Activated CD4-positive, alpha-beta T cell treated with anti-CD3 and anti-CD28 coated beads for 4 hours (primary cell): ENCODE data around the gene ZBTB7A.
A peak's percentile ranks its signal among the peaks of the same experiment; 100 is the strongest.

ENCODE experiments used
- DNase-seq, 2 donors: peaks; one replicate each; pipeline ENCODE4 v3.0.0-alpha.2; 2020

Gene ZBTB7A

GRCh38 chr19:4066682-4067395, at the start of gene ZBTB7A:
ZBTB7A (minus strand) TSS chr19:4066899; CDS start chr19:4055232, 11,667 bp downstream.
- DNase-seq: peak; percentile 74 to 83

- DNase-seq: no peak
These were observed 49.2 kb upstream of the ZBTB7A start for GRCh38 chr19:4115818-4116385.

- peak; percentile 24 to 44 for DNase-seq
These were observed 48.5 kb upstream of the ZBTB7A start for GRCh38 chr19:4115050-4115817.

DNA sequence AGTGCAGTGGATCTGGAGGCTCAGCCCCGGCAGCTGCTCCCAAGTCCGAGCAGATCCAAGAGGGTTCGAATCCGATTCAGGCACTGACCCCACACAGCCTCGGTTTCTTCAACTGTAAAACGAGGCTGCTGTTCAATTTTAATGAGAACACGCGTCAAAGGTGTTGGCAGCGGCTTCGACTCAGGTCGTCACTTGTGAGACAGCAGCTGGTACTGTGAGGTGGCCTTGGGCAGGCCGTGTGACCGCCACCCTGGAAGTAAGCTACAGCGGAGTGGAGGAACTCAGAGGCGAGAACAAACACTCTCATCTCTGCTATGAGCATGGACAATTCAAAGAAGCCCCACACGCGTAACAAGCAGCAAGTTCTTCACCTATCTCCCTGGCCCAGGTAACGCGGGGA, 47.5 kb upstream of the ZBTB7A start:
- DNase-seq: no peak

DNA sequence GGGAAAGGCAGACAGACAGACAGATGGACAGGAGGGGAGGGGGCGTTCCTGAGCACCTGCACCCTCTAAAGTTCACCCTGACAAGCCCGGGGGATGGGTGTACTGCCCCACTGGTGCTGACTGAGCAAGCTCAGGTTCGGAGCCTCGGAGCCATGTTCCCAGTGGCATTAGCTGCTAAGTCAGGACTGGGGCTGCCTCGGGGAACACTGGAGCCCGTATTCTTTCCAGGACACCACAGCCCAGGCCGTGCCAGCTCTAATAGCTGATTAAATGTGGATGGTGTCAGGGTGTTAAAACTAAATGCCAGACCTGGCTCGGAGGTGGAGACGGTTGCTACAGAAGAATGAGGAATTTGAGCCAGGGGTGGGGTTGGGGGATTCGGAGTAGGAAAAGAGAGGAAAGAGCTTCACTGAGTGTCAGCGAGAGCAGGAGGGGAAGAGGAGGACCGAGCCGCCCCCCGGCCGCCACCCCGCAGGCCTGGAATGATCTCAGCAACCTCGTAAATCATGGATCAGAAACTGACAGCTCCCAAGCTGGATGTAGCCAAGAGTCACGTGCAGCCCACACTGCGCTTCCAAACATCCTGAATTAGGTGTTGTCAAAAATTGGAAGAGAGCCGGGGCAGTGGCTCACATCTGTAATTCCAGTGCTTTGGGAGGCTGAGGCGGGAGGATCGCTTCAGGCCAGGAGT, 46.8 kb upstream of the ZBTB7A start:
- DNase-seq: no peak

GRCh38 chr19:4112367-4112766, 45.7 kb upstream of the ZBTB7A start:
- no peak for DNase-seq

GRCh38 chr19:4109626-4109945, 42.9 kb upstream of the ZBTB7A start:
- DNase-seq: no peak

DNA sequence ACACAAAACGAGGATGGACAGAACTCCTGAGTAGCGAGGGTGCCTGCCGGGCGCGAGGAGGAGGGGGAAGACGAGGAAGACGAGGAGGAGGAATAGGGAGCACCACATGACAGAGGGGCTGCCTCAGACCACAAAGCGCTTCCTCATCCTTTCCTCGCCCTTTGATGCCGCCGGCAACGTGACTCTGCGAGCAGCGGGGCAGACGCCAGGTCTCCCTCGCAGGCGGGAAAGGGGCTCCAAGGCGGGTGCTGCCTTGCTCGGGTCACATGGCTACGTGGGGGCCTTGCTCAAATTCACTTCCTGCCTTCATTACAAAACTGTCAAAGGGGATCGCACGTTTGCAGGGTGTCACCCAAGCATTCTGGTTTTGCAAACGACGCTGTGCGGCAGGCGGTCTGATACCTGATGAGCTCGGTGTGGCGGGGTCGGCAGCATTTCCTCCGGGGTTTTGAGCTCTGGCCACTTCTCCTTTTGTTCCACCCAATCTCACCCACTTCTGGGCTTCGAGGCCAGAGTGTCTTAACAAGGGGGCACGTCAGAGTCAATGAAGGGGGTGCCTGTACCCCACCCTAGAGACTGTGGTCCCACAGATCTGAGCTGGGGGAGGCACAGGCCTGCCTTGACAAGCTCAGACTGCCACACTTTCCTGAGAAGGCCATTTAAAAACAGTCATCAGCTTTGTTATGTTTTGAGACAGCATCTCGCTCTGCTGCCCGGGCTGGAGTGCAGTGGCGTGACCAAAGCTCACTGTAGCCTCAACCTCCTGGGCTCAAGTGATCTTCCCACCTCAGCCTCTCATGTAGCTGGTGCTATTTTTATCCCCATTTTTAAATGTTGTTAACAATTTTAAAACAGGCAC, 42.3 kb upstream of the ZBTB7A start:
- peak; percentile 59 for DNase-seq

DNA sequence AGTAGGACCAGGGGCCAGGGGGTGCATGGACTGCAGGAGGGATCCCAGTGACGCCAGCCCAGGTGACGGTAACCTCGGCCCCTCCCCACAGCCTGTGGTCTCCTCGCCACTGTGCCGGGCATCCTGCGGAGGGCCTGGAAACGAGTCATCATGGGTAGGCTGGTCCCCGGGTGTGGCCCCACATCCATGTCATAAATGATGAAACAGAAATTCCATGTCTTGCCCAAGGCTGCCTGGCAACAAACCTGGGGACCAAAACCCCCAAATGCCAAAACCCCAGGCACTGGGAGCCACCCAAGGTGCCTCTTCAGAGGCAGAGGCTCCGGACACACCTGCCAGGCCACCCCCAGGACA, 36.4 kb upstream of the ZBTB7A start:
- no peak for DNase-seq

DNA sequence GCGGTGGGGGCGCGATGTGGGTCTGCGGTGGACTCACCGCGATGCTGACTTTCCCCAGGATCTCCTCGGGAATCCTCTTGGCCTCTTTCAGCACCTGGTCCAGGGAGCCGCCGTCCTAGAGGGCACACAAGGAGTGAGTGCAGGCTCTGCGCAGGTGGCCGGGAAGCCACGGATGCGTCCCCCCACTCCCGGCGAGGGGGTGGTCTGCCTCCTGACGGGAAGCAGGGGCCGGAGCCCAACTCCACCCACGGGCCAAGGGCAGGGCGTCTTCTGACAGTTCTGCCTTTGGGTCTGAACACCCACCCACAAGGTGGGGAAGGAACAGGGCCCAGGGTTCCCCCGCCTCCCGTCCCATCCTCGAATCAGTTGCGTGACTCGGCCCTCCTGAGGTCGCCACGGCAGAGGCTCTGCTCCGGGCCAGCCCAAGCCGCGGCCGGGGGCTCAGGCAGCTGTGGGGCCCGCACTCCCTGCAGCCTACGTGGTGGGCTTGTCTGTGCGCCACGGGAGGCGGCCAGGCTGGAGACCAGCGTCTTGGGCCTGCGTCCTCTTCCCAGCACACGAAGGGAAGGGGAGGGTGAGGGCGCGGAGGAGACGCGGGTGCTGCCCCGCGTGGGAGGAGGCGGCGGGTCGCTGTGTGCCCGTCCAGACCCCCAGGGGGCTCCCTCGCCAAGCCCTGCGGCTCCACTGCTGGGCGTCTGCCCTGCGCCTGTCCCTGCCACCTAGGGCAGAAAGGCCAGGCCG, 35.8 kb upstream of the ZBTB7A start:
- no peak for DNase-seq

GRCh38 chr19:4101496-4101770, 34.7 kb upstream of the ZBTB7A start:
- DNase-seq: no peak

DNA sequence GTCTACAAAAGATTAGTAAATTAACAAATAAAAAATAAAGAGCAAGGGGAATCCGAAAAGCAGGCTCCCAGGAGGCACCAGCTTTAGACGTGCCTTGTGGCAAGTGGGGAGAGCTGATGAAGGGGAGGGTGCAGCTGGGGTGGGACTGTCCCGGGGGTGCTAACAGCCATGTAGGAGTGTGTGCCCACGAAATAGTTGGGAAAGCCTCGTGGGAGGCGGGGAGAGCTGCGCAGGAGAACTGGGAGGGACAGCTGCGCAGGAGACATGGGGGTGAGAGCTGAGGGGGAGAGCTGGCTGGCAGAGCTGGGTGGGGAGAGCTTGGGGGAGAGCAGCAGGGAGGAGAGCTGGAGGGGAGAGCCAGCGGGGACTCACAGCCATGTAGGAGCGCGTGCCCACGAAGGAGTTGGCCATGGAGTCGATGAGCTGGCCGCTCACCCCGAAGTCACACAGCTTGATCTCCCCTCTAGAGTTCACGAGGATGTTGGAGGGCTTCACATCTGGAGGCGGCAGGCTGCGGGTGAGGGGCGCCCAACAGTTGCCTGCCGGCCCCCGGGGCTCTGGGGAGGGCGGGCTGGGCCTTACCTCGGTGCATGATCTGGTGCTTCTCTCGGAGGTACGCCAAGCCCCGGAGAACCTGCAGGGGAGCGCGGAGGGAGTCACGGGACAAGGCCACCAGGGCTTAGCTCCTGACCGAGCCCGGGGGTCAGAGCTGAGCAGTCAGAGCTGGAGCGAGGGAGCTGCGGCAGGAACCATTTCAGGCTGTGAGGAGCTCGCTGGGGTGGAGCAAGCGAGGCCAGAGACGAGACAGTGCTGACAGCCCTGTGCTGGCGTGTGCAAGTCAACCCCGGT, 34.2 kb upstream of the ZBTB7A start:
- DNase-seq: no peak

GRCh38 chr19:4099041-4099764, 32.5 kb upstream of the ZBTB7A start:
- DNase-seq: no peak

DNA sequence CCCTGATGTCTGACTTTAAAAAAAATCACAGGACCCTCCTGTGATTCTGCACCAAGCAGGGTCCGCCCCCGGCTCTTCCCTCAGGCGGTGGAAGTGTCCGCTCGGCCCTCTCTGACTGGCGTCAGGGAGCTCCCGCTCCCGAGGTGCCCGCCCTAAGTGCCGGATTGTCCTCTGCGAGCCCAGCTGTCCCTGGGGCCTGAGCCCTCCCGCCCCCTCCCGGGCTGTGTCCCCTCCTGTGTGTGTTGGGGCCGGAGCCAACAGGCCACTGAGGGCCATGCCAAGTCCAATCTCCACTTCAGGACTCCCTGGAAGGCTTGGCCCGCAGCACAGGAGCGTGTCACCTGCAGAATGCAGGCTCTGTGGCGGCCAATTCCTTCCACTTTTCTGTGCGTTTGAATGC, 31.8 kb upstream of the ZBTB7A start:
- no peak for DNase-seq

DNA sequence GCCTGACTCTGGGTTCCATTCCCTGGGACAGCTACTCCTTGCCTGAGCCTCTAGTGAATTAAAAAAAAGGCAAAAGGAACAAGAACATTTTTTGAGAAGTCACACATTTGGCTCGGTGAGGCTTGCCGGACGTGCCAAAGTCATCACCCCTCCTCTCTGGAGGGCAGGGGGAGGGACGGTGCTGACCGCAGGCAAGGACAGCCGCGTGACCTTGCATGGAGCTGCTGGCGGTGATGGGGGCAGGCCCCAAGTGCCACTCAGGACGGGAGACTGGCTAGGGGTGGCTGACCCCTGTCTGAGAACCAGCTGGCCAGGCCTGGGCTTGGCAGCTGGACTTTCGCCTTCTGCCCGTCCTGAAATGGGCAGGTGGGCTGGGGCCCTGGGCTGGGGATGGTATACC, 30.8 kb upstream of the ZBTB7A start:
- DNase-seq: no peak

DNA sequence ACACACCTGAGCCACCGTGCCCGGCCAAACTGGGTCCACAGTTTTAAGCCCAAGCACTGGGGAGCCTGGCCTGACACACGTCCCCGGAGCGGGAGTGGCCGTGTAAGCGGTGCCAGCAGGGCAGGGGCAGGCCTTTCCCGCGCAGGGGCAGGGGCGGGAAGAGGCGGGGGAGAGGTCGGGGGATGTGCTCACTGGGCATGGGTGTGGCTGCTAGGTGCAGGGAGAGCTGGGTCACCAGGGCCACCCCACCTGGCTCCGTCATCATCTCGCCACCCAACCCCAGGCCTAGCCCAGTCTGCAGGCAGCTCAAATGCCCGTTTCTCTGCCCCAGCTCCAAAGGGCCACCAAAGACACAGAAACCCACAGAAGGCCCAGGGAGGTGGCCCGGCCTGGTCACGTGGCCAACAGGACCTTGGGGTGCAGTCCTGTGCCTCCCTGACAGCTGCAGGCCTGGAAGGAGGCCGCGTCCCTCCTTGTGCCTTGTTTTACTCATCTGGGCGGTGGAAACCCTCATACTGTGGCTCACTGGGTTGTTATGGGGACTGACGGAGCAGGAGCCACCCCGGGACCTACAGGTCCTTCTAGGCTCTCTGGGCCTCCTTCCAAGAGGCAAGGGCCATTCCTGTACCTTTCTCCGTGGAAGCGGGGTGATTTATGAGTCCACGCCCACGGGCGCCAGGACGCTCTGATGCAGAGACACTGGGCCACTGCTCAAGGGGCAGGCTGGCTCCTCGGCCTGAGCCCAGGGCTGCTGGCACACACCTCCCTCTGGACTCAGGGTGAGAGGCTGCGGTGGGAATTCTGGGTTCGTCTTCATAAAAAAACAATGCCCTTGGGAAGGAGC, 29.6 kb upstream of the ZBTB7A start:
- no peak for DNase-seq

DNA sequence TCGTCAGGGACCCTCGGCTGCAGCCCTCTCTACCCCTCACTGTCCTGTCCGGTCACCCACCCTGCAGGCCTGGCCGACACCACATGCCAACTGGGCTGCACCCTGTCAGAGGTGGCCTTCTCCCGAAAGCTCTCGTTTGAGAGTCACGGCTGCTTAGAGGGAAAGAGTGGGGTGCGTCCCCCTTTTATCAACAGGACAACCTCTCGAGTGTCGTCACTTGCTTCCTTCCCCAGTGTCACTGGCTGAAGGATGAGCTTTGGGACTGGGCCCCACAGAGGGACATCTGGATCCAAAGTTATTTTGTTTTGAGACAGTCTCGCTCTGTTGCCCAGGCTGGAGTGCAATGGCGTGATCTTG, 28.8 kb upstream of the ZBTB7A start:
- no peak for DNase-seq

- DNase-seq: no peak
These were observed 28.2 kb upstream of the ZBTB7A start for GRCh38 chr19:4094761-4095487.

DNA sequence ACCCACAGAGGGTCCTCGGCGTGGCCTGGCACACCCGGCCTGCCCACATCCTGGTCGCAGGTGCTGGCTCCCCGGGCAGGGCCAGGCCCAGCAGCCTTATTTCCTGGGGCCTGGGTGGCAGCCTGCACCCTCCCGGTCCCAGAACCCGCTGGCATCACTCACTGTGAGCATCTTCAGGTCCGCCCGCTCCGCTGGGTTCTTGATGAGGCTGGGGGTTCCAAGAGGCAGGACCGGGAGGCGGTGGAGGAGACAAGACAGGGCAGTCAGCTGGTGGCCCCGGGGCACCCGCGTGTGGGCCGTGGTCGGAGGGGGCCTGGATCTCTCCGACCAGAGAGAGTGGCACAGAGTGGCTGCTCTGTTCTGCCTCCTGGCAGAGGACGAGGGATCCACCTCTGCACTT, 27.6 kb upstream of the ZBTB7A start:
- DNase-seq: no peak
